IMR-90 (cell line): ENCODE data around the gene ENDOG. TPM values are rescaled to one million over a fixed set of nuclear protein-coding genes. Genes with fewer than 3 reads are reported as not detected.

Experiments
- ATAC-seq: fragments of 200-7000 bp; cut with Tn5 transposase; 2 replicates; pipeline ENCODE4 v1.9.1; 2020; ENCODE audit warnings: low read depth, mild to moderate bottlenecking, moderate library complexity
- BruUV-seq: library from RNA; stranded (reverse); fragments of 400-500 nt; replicated peaks from 2 replicates; lab custom pipeline; 2021; lab: Mats Ljungman, UMichigan
- CTCF ChIA-PET: fragments of 300-600 bp; formaldehyde crosslinking; extraction: SDS; loops from one replicate; lab custom pipeline; 2021; ENCODE audit warnings: antibody characterized with exemption; lab: Yijun Ruan, JAX
- POLR2A ChIA-PET: fragments of 300-600 bp; sonication (Branson Sonifier 250); formaldehyde crosslinking; loops from one replicate; lab custom pipeline; 2022; ENCODE audit warnings: antibody characterized with exemption; ENCODE audit not compliant: unreplicated experiment; lab: Charles Lee
- DNase-seq: peaks from one replicate; pipeline ENCODE4 v3.0.0; 2013
- H2AFZ ChIP-seq: replicated peaks from 2 replicates; pipeline ENCODE3; 2013; ENCODE audit warnings: low read length, mild to moderate bottlenecking; ENCODE audit not compliant: poor library complexity
- H2AK5ac ChIP-seq: 2 replicates; pipeline ENCODE4 v1.6.1; 2013; ENCODE audit warnings: low read depth, low read length, inconsistent platforms
- H2AK9ac ChIP-seq: replicated peaks from 2 replicates; pipeline ENCODE3; 2013; ENCODE audit warnings: mild to moderate bottlenecking, low read depth, low read length, moderate library complexity; ENCODE audit not compliant: poor library complexity
- H2BK120ac ChIP-seq: 2 replicates; pipeline ENCODE4 v1.6.1; 2013; ENCODE audit warnings: low read depth, low read length, inconsistent platforms
- H2BK15ac ChIP-seq: 3 replicates; pipeline ENCODE4 v1.6.1; 2013; ENCODE audit warnings: low read depth, low read length, inconsistent platforms
- H2BK20ac ChIP-seq: 2 replicates; pipeline ENCODE4 v1.6.1; 2013; ENCODE audit warnings: low read depth, mild to moderate bottlenecking, inconsistent platforms, low read length, moderate library complexity
- H2BK5ac ChIP-seq: 2 replicates; pipeline ENCODE4 v1.6.1; 2013; ENCODE audit warnings: mild to moderate bottlenecking, low read depth, low read length, inconsistent platforms; ENCODE audit not compliant: poor library complexity, severe bottlenecking
- H3K14ac ChIP-seq: replicated peaks from 2 replicates; pipeline ENCODE4 v1.6.1; 2013; ENCODE audit warnings: low read depth, low read length, inconsistent platforms
- H3K18ac ChIP-seq: 2 replicates; pipeline ENCODE4 v1.6.1; 2013; ENCODE audit warnings: low read depth, low read length, control low read depth
- H3K23ac ChIP-seq: 2 replicates; pipeline ENCODE4 v1.6.1; 2013; ENCODE audit warnings: low read depth, low read length, inconsistent platforms
- H3K27ac ChIP-seq: 2 replicates; pipeline ENCODE4 v1.5.1; 2013; ENCODE audit warnings: mild to moderate bottlenecking, control low read depth, low read length; ENCODE audit not compliant: insufficient read depth
- H3K27me3 ChIP-seq: 2 replicates; pipeline ENCODE4 v1.6.1; 2013; ENCODE audit warnings: low read length; ENCODE audit not compliant: control insufficient read depth, insufficient read depth
- H3K36me3 ChIP-seq: 2 replicates; pipeline ENCODE4 v1.6.1; 2013; ENCODE audit warnings: low read length, mixed read lengths; ENCODE audit not compliant: control insufficient read depth, insufficient read depth
- H3K4ac ChIP-seq: 2 replicates; pipeline ENCODE4 v1.6.1; 2013; ENCODE audit warnings: low read depth, low read length, inconsistent platforms
- H3K4me1 ChIP-seq: 2 replicates; pipeline ENCODE4 v1.6.1; 2013; ENCODE audit warnings: low read length, mixed read lengths; ENCODE audit not compliant: control insufficient read depth, insufficient read depth
- H3K4me2 ChIP-seq: 2 replicates; pipeline ENCODE4 v1.6.1; 2013; ENCODE audit warnings: low read depth, mild to moderate bottlenecking, control low read depth, low read length, moderate library complexity
- H3K4me3 ChIP-seq: 2 replicates; pipeline ENCODE4 v1.5.1; 2013; ENCODE audit warnings: low read depth, mild to moderate bottlenecking, control low read depth, low read length, moderate library complexity; ENCODE audit not compliant: insufficient read depth
- H3K56ac ChIP-seq: 2 replicates; pipeline ENCODE4 v1.6.1; 2013; ENCODE audit warnings: low read length, inconsistent platforms; ENCODE audit not compliant: insufficient read depth; ENCODE audit errors: extremely low read depth
- H3K79me1 ChIP-seq, 2 experiments: 2 replicates each; pipeline ENCODE4 v1.6.1; 2013; ENCODE audit warnings: low read length in 2 of 2, inconsistent platforms in 1 of 2, low read depth in 1 of 2
- H3K9ac ChIP-seq: 2 replicates; pipeline ENCODE4 v1.6.1; 2013; ENCODE audit warnings: low read depth, low read length, control low read depth
- H3K9me1 ChIP-seq: 2 replicates; pipeline ENCODE4 v1.6.1; 2013; ENCODE audit warnings: low read length, inconsistent platforms; ENCODE audit not compliant: insufficient read depth
- H3K9me3 ChIP-seq: 2 replicates; pipeline ENCODE4 v1.6.1; 2013; ENCODE audit warnings: low read length; ENCODE audit not compliant: control insufficient read depth, insufficient read depth
- H4K20me1 ChIP-seq: 2 replicates; pipeline ENCODE4 v1.6.1; 2013; ENCODE audit warnings: low read length, inconsistent platforms; ENCODE audit not compliant: insufficient read depth
- H4K5ac ChIP-seq: 2 replicates; pipeline ENCODE4 v1.6.1; 2013; ENCODE audit warnings: mild to moderate bottlenecking, low read depth, low read length, control low read depth
- H4K8ac ChIP-seq, 2 experiments: 2 replicates each; pipeline ENCODE4 v1.6.1; 2013; ENCODE audit warnings: low read depth in 2 of 2, low read length in 2 of 2, control low read depth in 1 of 2, inconsistent platforms in 1 of 2
- H4K91ac ChIP-seq: 2 replicates; pipeline ENCODE4 v1.6.1; 2013; ENCODE audit warnings: low read depth, low read length, inconsistent platforms; ENCODE audit not compliant: insufficient read depth
- MXI1 ChIP-seq: IDR thresholded peaks from 2 replicates; pipeline ENCODE4 v1.6.1; 2012; ENCODE audit warnings: low read depth, mild to moderate bottlenecking, low read length, moderate library complexity, borderline replicate concordance
- NFE2L2 ChIP-seq: fragments of 150-350 bp; IDR thresholded peaks from 2 replicates; pipeline ENCODE4 v1.6.1; 2016; ENCODE audit warnings: low read depth, mild to moderate bottlenecking, low read length
- POLR2A ChIP-seq: IDR thresholded peaks from 2 replicates; pipeline ENCODE4 v1.6.1; 2012; ENCODE audit warnings: mild to moderate bottlenecking, low read depth, low read length
- RAD21 ChIP-seq: IDR thresholded peaks from 2 replicates; pipeline ENCODE4 v1.6.1; 2012; ENCODE audit warnings: low read length, improper control_type of control experiment
- SMC3 ChIP-seq: fragments of 150-350 bp; IDR thresholded peaks from 2 replicates; pipeline ENCODE4 v1.6.1; 2016; ENCODE audit warnings: low read depth, mild to moderate bottlenecking, antibody characterized with exemption, low read length, moderate library complexity
- WGBS, 2 experiments: methylation state at CpG; one replicate each; pipeline versions ENCODE4 v1.1.5 to v1.1.7; 2013; ENCODE audit warnings: missing lambda C conversion rate in 2 of 2; ENCODE audit not compliant: insufficient read length in 1 of 2; ENCODE audit errors: extremely low coverage in 2 of 2; 5-methylcytosine and 5-hydroxymethylcytosine counted together
- dilution Hi-C: fragments of 300-500 bp; cut with HindIII; formaldehyde crosslinking; loops from one replicate; pipeline ENCODE4 v1.14.3; 2018; ENCODE audit warnings: low sequenced_read_pairs; ENCODE audit not compliant: unreplicated experiment
- in situ Hi-C: fragments of 300-500 bp; cut with MboI; formaldehyde crosslinking; loops from 3 replicates; pipeline ENCODE4 v1.14.3; 2019; ENCODE audit warnings: low sequenced_read_pairs, inconsistent platforms, mixed read lengths
- intact Hi-C: fragments of 100-400 bp; cut with micrococcal nuclease; formaldehyde crosslinking; loops from 2 replicates; pipeline ENCODE4 v1.10.0; 2022
- polyA plus RNA-seq, 3 experiments: library from polyadenylated mRNA; depleted of rRNA; stranded (reverse); fragments of >200 nt; gene quantifications; 2 replicates each; pipeline ENCODE4 v1.2.3, GENCODE V29; 2012; ENCODE audit warnings: low replicate concordance in 1 of 3
- total RNA-seq: library from RNA; depleted of rRNA; stranded (reverse); fragments of >200 nt; gene quantifications from 2 replicates; pipeline ENCODE4 v1.2.3, GENCODE V29; 2012
- TF ChIP-seq, protein P1 (sequence below): conservative IDR thresholded peaks from 2 replicates; pipeline ENCODE4 v1.5.1; 2012; ENCODE audit warnings: mild to moderate bottlenecking, low read depth, low read length, improper control_type of control experiment
- TF ChIP-seq, protein P2 (sequence below): fragments of 150-350 bp; IDR thresholded peaks from 2 replicates; pipeline ENCODE4 v1.6.1; 2016; ENCODE audit warnings: low read depth, mild to moderate bottlenecking, low read length, moderate library complexity, borderline replicate concordance

The ENDOG gene
- total and polyA plus RNA-seq, 2 of the 4 experiments (the other 2 are of a cell fraction) = 9.9 to 16.2 TPM

DNA sequence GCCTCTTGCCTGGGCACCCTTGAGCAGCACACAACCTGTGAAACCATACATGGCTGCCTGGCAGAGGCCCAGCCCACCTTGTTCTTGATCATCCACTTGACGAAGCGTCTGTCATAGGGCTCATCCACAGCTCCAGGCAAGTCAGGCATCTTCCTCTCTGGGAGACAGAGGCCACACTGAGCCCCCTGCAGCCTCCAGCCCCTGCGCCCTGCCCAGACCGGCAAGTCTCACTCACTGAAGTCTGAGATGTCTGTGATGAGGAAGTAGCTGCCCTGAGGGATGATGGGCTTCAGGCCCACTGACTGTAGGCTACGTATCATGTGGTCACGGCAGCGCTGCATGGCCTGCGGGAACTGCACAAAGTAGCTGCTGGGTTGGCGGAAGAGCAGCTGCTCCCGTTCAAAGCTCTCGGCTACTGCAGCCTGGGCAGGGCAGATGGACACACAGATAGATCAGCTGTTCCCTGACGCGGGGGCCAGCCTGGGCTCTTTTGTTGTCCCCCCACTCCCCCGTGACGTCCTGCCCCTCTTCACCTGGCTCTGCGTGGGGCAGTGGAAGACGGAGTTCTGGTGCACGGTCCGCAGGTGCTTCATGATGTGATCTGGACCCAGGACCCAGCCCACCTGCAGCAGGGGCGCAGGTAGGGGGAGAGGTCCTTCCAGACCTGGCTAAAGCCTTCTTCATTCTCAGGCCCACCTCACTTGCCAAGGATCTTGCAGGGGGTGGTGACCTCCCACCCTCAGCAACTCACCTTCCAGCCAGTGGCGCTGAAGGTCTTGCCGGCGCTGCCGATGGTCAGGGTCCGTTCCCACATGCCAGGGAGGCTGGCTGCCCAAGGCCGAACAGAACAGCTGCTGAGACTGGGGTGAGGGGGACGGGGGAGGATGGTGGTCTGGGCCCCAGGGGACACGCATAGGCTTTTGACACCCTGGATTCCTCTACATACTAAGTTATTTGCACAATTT lies 17.2 kb downstream of the ENDOG start:
- ATAC-seq = no peak
- intact Hi-C loops (no loop called here), in situ Hi-C loops (no loop called here), dilution Hi-C loops (no loop called here)
- H4K91ac ChIP-seq = no peak overlapping the region
- H3K79me1 ChIP-seq = no peaks in the 10 kb centered on the region
- no peak overlapping the region for H3K4me2 ChIP-seq
- no peak overlapping the region for H2BK20ac ChIP-seq
- POLR2A ChIA-PET = no interaction called here
- DNase-seq = no peak
- 99% methylated on average over 9 of the region's 28 CpGs; no CpG with 5 or more reads in 1 of the 2 experiments for WGBS, 2 experiments
- H2BK5ac ChIP-seq = no peak overlapping the region
- H3K9ac ChIP-seq = no peak overlapping the region
- no peaks in the 10 kb centered on the region for H3K9me3 ChIP-seq
- H3K4me3 ChIP-seq = no peak overlapping the region
- no peak overlapping the region for H4K8ac ChIP-seq
- no peak overlapping the region for H2BK120ac ChIP-seq
- H3K36me3 ChIP-seq = peaks cover 5% of the 10 kb centered on the region; the same call in 1 of the 2 replicates
- H2BK15ac ChIP-seq = no peak overlapping the region
- H2AK9ac ChIP-seq = no peak overlapping the region
- H3K4ac ChIP-seq = no peak overlapping the region
- no peak overlapping the region for H3K18ac ChIP-seq
- H3K4me1 ChIP-seq = no peaks in the 10 kb centered on the region
- no peak overlapping the region for H3K56ac ChIP-seq
- H3K9me1 ChIP-seq = 0 out of 2 replicates have a peak, but pooled peaks cover 6% of the 10 kb centered on the region
- no peak overlapping the region for H4K5ac ChIP-seq
- H2AK5ac ChIP-seq = no peak overlapping the region
- CTCF ChIA-PET = no interaction called here
- H3K27me3 ChIP-seq = no peaks in the 10 kb centered on the region
- no peak overlapping the region for H2AFZ ChIP-seq
- H4K20me1 ChIP-seq = no peaks in the 10 kb centered on the region
- no peak overlapping the region for H3K23ac ChIP-seq
- BruUV-seq = no TSS peak
- no peak overlapping the region for H3K27ac ChIP-seq
- H3K14ac ChIP-seq = no peak overlapping the region
- TF ChIP-seq, protein P1, sequence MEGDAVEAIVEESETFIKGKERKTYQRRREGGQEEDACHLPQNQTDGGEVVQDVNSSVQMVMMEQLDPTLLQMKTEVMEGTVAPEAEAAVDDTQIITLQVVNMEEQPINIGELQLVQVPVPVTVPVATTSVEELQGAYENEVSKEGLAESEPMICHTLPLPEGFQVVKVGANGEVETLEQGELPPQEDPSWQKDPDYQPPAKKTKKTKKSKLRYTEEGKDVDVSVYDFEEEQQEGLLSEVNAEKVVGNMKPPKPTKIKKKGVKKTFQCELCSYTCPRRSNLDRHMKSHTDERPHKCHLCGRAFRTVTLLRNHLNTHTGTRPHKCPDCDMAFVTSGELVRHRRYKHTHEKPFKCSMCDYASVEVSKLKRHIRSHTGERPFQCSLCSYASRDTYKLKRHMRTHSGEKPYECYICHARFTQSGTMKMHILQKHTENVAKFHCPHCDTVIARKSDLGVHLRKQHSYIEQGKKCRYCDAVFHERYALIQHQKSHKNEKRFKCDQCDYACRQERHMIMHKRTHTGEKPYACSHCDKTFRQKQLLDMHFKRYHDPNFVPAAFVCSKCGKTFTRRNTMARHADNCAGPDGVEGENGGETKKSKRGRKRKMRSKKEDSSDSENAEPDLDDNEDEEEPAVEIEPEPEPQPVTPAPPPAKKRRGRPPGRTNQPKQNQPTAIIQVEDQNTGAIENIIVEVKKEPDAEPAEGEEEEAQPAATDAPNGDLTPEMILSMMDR = no peak
- TF ChIP-seq POLR2A (no peak), RAD21 (no peak), NFE2L2 (no peak), SMC3 (no peak), MXI1 (no peak)
- TF ChIP-seq, protein P2, sequence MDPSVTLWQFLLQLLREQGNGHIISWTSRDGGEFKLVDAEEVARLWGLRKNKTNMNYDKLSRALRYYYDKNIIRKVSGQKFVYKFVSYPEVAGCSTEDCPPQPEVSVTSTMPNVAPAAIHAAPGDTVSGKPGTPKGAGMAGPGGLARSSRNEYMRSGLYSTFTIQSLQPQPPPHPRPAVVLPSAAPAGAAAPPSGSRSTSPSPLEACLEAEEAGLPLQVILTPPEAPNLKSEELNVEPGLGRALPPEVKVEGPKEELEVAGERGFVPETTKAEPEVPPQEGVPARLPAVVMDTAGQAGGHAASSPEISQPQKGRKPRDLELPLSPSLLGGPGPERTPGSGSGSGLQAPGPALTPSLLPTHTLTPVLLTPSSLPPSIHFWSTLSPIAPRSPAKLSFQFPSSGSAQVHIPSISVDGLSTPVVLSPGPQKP = no peak
